HL-60 (cell line): ENCODE results near the gene SPCS1.

Source experiments
- GABPA ChIP-seq: IDR thresholded peaks from 2 replicates; pipeline ENCODE4 v1.6.1; 2012; ENCODE audit warnings: low read depth
- POLR2AphosphoS5 ChIP-seq: IDR thresholded peaks from 2 replicates; pipeline ENCODE4 v1.6.1; 2012; ENCODE audit warnings: low read depth
- REST ChIP-seq: IDR thresholded peaks from 2 replicates; pipeline ENCODE4 v1.6.1; 2012; ENCODE audit warnings: low read depth; ENCODE audit not compliant: insufficient replicate concordance
- TF ChIP-seq, protein P1 (sequence below): IDR thresholded peaks from one replicate; pipeline ENCODE4 v1.5.1; 2011; ENCODE audit warnings: low read length, control low read depth, inconsistent platforms; ENCODE audit not compliant: insufficient read depth

GRCh38 chr3:52689151-52689550 is 16.8 kb upstream of the SPCS1 start:
- TF ChIP-seq, protein P1, sequence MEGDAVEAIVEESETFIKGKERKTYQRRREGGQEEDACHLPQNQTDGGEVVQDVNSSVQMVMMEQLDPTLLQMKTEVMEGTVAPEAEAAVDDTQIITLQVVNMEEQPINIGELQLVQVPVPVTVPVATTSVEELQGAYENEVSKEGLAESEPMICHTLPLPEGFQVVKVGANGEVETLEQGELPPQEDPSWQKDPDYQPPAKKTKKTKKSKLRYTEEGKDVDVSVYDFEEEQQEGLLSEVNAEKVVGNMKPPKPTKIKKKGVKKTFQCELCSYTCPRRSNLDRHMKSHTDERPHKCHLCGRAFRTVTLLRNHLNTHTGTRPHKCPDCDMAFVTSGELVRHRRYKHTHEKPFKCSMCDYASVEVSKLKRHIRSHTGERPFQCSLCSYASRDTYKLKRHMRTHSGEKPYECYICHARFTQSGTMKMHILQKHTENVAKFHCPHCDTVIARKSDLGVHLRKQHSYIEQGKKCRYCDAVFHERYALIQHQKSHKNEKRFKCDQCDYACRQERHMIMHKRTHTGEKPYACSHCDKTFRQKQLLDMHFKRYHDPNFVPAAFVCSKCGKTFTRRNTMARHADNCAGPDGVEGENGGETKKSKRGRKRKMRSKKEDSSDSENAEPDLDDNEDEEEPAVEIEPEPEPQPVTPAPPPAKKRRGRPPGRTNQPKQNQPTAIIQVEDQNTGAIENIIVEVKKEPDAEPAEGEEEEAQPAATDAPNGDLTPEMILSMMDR: no peak
- no peak for TF ChIP-seq POLR2AphosphoS5
- no peak for TF ChIP-seq GABPA
- no peak for TF ChIP-seq REST
